Bronchus fibroblast of lung (primary cell): ENCODE data around the gene CHD8. TPM values are rescaled to one million over a fixed set of nuclear protein-coding genes. Genes with fewer than 3 reads are reported as not detected.

Experiments
- total RNA-seq: library from RNA; depleted of rRNA; stranded (reverse); fragments of >200 nt; gene quantifications from 2 replicates; pipeline ENCODE4 v1.2.3, GENCODE V29; 2015

The CHD8 gene
- 33.3 and 35.8 TPM in 2 replicates for total RNA-seq

DNA sequence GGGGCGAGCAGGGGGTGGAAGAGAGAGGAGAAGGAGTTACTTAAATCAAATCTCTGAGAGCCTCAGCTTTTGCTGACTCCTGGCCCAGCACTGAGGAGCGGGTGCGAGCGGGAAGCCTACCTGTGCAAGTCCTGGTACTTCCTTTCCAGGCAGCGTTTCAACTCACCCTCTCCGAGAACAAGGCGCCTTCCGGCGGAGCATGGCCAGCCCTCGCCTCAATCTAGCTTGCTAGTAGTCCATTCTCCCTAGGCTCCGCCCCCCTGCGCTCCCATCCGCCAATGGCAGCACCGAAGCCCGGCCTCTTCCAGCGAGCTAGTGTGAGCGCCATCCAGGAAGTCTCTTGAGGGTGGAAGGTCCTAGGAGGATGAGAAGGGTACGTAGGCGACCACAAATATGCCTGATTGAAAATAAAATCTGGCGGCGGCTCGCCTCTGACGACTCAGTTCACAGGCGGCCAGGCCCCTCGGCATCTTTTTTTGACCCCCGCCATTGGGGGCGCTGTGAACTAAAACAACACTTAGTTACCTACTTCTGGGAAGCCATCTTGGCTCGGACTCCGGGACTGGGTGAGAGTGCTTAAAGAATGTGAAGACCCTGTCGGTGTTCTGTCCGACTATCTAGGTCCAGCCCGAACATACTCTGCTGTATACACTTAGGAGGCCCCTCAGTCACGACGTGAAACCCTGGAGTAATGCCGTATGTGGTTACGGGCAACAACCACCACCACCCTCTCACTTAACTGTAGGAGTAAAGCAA is at the start of gene CHD8:
CHD8 (minus strand) TSS at position 212 of the 756 bp plus-strand sequence. CDS start 24,480 bp downstream, outside the sequence.

DNA sequence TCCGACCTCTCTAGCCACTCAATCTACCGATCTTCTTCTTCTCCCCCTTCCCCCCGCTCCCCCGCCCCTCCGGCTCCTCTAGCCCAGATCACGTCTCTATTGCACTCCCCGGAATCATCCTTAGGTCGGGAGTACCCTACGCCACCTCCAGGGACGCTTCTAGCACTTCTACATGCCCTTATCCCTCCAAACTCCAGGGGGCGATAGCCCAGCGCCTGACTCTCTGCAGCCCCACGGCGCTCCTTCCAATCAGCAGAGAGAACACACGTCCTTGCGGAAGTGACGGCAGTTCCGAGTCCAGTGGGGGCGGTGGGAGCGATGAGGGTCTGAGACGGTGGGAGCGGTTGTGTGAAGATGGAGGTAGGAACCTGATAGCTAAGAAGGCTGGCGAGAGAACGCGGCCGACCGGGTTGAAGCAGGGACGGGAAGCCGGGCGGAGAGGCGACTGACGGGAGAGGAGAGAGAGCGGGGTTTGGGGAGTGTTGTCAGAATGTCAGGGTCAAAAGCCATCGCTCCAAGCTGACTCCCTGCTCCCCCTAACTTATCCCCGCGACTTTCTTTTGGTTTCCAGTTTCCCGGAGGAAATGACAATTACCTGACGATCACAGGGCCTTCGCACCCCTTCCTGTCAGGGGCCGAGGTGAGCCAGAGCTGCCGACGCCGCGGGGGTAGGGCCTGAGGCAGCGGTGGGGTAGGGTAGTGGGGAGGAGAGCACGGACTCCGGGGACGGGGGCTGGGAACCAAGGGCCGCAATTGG is 21.2 kb upstream of the CHD8 start, which contains the start of the genes RAB2B and TOX4:
RAB2B (minus strand) TSS at position 35 of the 757 bp plus-strand sequence. CDS start 87 bp downstream, outside the sequence.
TOX4 (plus strand) TSS at position 271 of the 757 bp plus-strand sequence; CDS start at position 355, 84 bp downstream.

GRCh38 chr14:21383848-21384493 is 72.0 kb downstream of the CHD8 start, which contains the start of gene SUPT16H:
Gene SUPT16H, minus strand, starts transcription at chr14:21384019. Its CDS starts 92 bp downstream, at chr14:21383927.

Other genes with a start within 250 kb of the CHD8 start
- 933 and 937 TPM in 2 replicates for gene HNRNPC, start 186.7 kb downstream of the CHD8 start, total RNA-seq
- gene RPGRIP1, start 176.0 kb downstream of the CHD8 start, total RNA-seq: not detected in 2 replicates
- 63.6 and 68.6 TPM in 2 replicates for gene SUPT16H, start 72.1 kb downstream of the CHD8 start, total RNA-seq
- gene RAB2B, start 20.8 kb upstream of the CHD8 start, total RNA-seq: 13.2 and 16.3 TPM in 2 replicates
- gene TOX4, start 21.1 kb upstream of the CHD8 start, total RNA-seq: 23.5 and 28.6 TPM in 2 replicates
- 42.4 and 46.7 TPM in 2 replicates for gene METTL3, start 55.2 kb upstream of the CHD8 start, total RNA-seq
- 7.2 and 9.2 TPM in 2 replicates for gene SALL2, start 70.2 kb upstream of the CHD8 start, total RNA-seq
- gene OR10G3, start 124.0 kb upstream of the CHD8 start, total RNA-seq: not detected in 2 replicates
- gene OR10G2, start 178.8 kb upstream of the CHD8 start, total RNA-seq: not detected in 2 replicates
- not detected in 2 replicates for gene OR4E2, start 197.7 kb upstream of the CHD8 start, total RNA-seq
- not detected in 2 replicates for gene OR4E1, start 217.7 kb upstream of the CHD8 start, total RNA-seq